Tibial nerve (tissue), 4 donors: ENCODE results near the gene HEXB.

Source experiments
- EP300 ChIP-seq, 2 donors: sonication (generic); formaldehyde crosslinking; IDR thresholded peaks; one replicate each; pipeline ENCODE4 v1.6.1; 2017; ENCODE audit warnings: antibody characterized with exemption in 2 of 2, mild to moderate bottlenecking in 1 of 2
- POLR2A ChIP-seq, 2 donors: fragments of 450-650 bp; IDR thresholded peaks; one replicate each; pipeline ENCODE4 v1.6.1; 2017; ENCODE audit warnings: antibody characterized with exemption in 2 of 2, mild to moderate bottlenecking in 2 of 2, moderate library complexity in 2 of 2
- TF ChIP-seq, protein P1 (sequence below), 5 experiments: fragments of 200-600 bp in 3 of 5; fragments of 450-650 bp in 2 of 5; sonication (generic) in 3 of 5; IDR thresholded peaks; one replicate each; pipeline ENCODE4 v1.5.1; 2016 to 2019; ENCODE audit warnings: antibody characterized with exemption in 5 of 5, mild to moderate bottlenecking in 3 of 5, moderate library complexity in 2 of 5

GRCh38 chr5:74693191-74693590, 8.2 kb downstream of the HEXB start:
- TF ChIP-seq, protein P1, sequence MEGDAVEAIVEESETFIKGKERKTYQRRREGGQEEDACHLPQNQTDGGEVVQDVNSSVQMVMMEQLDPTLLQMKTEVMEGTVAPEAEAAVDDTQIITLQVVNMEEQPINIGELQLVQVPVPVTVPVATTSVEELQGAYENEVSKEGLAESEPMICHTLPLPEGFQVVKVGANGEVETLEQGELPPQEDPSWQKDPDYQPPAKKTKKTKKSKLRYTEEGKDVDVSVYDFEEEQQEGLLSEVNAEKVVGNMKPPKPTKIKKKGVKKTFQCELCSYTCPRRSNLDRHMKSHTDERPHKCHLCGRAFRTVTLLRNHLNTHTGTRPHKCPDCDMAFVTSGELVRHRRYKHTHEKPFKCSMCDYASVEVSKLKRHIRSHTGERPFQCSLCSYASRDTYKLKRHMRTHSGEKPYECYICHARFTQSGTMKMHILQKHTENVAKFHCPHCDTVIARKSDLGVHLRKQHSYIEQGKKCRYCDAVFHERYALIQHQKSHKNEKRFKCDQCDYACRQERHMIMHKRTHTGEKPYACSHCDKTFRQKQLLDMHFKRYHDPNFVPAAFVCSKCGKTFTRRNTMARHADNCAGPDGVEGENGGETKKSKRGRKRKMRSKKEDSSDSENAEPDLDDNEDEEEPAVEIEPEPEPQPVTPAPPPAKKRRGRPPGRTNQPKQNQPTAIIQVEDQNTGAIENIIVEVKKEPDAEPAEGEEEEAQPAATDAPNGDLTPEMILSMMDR (IDR thresholded peaks at IDR 0.05), result no peak
- TF ChIP-seq POLR2A (IDR thresholded peaks at IDR 0.05), result no peak
- TF ChIP-seq EP300 (IDR thresholded peaks at IDR 0.05), result no peak
